Activated CD8-positive, alpha-beta memory T cell treated with anti-CD3 and anti-CD28 coated beads for 24 hours (primary cell): ENCODE data around the gene CELSR2.
"Not testable (repeated sequence)": the region's sequence is repeated elsewhere in the genome, so short reads cannot be mapped to it uniquely, and the experiment has no call there.

Source experiments
- DNase-seq: peaks from one replicate; pipeline ENCODE4 v3.0.0-alpha.2; 2020

The CELSR2 gene

DNA sequence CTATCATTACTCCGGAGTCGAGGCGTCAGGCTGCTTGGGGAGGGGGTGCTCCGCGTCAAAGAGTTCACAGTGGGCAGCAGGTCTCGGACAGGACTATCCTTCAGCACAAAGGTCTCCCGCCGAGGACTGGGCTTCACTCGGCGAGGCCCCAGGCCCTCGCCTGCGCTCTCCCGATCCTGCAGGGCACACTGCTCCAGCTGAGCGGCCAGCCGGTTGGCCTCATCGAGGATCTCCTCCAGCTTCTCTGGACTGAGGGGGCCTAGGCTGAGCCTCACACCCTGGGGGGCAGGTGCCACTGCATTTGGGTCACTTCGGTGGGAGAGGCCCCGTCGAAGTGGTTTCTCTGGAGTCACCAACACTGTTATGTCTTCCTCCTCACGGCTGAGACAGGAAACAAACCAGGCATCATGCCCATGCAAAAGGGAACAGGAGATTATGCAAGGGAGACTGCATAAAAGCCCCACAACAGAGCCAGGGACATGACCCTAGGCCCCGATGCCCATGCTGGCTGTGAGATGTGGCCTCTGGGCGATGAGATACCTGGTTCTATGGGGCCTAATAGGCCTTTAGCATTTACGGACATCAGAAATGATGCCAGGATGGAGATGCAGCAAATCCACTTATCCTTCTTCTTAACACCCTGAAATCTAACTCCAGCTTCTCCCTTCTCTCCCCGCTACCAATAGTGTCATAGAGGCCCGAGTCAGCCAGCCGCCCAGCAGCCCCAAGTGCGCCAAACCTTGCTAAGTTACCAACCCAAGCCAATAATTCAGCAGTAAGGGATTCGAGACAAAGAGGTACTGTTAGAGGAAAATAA, 32.5 kb downstream of the CELSR2 start:
- no peak for DNase-seq

- DNase-seq: no peak
Measured at GRCh38 chr1:109282497-109282951, 33.2 kb downstream of the CELSR2 start.

- DNase-seq: peak; percentile 96
Measured at GRCh38 chr1:109282952-109283747, 33.8 kb downstream of the CELSR2 start, which contains the start of gene PSRC1. PSRC1 (minus strand) TSS chr1:109283145.

- no peak for DNase-seq
Measured at GRCh38 chr1:109283748-109284600, 34.6 kb downstream of the CELSR2 start.

GRCh38 chr1:109286762-109287161, 37.4 kb downstream of the CELSR2 start:
- not testable (repeated sequence) for DNase-seq

DNA sequence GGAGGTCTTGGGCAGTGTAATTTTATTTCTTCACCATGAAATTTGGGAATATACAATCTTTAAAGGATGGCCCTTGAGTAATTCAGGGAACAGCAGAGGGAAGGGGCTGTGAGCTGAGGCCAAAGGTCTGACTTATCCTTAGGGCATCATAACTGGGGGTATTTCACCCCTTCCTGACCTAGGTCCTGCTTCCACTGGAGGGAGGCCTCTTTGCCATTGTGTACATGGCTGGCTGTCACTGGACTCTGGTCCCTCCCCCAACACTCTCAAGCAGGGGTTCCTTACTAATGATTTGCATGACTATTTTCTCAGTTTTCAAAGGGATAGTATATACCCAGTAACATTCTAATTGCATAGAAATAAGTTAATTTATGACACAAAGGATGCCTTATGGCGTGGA, 40.8 kb downstream of the CELSR2 start:
- no peak for DNase-seq

DNA sequence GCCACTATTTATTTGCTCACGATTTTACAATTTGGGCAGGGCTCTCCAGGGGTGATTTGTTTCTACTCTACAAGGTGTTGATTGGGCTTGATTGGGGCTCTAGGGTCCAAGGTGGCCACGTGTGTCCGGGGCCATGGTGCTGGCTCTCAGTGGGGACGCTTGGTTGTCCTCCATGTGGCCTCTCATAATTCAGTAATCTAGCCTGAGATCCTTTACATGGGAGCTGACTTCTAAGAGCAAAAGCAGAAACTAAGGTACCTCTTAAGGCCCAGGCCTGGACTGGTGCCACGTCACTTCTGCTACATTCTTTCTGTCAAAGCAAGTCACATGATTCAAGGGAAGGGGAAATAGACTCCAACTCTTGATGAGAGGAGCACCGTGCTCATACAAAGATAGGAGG, 41.7 kb downstream of the CELSR2 start:
- DNase-seq: no peak

DNA sequence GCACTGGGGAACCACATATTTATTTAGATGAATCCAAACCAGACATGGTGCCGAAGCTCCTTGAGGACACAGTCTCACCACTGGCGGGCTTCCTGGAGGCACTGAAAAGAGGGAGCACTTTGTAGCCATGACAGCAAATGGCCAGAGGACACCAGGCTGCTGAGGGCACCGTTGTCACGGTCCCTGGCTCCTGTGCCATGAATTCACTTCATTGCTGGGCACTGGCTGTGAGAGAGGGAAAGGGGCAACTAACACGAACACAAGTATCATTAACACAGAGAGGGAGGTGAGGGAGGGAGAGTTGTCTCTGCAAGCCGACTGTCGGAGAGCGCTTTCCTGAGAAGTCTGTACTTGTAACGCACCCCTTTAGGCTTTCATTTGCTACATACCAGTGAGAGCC, 43.0 kb downstream of the CELSR2 start:
- DNase-seq: no peak

GRCh38 chr1:109293026-109293425, 43.7 kb downstream of the CELSR2 start:
- DNase-seq: no peak

GRCh38 chr1:109294481-109294880, 45.1 kb downstream of the CELSR2 start:
- DNase-seq: no peak

DNA sequence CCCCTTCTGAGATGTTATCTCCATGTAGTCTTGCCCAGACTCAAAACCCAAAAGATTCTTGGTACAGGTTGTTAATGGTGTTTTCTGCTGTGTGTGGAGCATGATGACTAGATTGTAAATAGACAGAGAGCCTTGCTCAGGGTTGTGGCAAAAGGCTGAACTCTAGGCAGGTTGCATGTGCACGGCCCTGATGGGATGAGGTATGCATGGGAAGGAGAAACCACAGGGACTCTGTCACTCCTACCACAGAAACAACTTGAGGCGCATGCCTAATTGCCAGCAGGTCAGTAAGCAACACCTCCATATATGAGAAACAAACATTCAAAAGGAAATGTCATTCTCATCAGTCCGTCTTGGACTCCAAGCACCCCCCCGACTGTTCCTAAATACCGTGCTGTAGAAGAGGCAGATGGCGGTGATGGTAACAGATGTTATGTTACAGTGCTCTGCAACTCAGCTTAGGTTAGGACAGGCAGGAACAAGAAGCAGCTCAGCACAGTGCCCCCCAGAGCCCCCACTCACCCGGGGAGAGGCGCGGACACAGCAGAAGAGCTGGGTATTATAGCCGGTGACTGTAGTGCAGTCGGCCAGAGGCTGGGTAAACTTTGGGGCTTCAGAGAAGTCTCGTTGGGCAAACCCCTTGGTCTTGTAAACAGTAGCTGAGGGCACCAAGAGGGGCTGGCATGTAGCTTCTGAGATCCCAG, 46.5 kb downstream of the CELSR2 start:
- no peak for DNase-seq

DNA sequence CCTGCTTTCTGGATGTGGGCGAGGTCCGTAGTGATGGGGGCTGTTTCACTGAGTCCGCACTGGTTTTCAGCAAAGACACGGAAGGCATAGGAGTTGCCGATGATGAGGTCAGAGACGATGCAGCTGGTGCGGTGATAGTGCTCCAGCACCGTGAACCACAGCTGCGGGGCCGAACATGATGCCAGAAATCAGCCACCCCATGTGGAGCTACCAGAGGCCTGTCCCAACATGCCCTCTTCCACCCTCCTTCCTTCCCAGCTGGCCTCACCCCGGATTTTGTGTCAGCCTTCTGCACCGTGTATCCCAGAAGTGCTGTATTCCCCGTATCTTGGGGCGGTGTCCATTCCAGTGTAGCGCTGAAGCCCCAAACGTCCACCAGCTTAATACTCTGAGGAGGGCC, 47.4 kb downstream of the CELSR2 start:
- no peak for DNase-seq

DNA sequence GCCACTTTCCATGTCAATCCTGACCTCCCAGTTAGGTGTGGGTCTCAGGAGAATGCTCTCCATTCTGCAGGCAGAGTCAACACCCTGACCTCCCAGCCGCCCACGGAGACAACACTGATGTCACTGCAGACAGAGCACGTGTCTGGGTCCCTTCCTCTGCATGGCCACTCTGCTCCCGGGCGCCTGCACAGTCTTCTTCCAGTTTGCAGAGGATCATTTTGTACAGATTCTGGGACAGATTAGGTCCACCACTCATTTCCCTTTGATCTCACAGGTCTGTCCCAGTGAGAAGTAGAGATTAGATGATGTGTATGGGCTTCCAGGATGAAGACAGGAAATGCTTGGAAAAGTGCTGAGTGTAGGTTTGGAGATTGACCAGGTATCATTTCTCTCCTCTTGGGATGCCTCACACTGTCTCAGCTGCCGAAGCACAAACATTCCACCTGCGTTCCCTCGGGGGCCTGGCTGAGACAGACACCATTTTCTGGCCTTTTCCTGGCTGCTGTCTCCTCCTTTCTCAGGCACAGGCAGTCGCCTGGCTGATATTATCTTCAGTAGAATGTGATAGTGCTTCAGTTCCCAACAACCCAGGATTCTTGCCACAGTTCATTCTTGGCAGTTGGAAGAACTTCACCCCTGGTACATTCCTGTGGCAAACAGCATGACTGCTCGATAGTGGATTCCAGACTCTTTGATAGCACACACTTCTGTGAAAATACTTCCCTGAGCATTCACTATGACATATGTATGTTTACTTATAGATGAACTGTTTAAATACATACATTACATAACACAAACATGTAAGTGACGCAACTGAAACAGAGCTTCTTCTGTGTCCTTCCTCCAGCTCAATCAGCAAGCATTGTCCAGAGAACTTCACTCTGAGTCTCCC, 49.6 kb downstream of the CELSR2 start:
- no peak for DNase-seq

DNA sequence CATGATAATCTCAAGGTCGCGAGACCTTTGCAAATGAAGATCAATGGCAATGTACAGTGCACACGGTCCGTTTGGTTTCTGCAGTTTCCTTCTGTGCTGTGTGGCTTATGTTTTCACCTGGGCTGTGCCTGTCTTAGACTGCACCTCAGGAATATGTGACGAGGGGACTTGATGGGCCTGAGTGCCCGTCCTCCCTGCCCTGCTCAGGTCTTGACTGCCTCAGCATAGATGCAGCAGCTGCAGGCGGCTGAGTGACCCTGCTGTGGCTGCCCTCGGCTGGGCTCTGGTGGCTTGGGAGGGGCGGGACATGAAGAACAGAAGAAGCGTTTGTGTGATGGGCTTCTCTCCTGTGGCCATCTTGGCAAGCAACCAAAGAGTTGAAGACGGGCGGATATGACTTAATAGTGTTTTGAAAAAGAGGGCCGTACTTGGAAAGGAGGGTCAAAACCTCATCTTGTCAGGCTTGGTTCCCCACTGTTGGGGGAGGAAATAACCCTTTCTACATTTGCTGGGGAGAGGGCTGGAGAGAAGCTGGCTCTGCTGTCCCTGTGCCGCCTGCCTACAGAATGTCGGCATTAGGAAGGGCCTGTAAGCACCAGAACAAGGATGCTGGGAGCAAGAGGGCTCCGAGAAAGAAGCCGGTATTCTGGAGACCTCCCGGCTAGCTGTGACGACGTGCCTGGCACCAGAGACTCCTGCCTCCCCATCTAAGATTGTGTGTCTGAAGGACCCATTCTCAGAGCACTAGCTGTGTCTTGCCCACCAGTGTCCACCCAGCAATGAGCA, 50.4 kb downstream of the CELSR2 start:
- DNase-seq: no peak

- DNase-seq: no peak
Measured at GRCh38 chr1:109300650-109301151, 51.4 kb downstream of the CELSR2 start.

GRCh38 chr1:109301874-109302273, 52.5 kb downstream of the CELSR2 start:
- no peak for DNase-seq

DNA sequence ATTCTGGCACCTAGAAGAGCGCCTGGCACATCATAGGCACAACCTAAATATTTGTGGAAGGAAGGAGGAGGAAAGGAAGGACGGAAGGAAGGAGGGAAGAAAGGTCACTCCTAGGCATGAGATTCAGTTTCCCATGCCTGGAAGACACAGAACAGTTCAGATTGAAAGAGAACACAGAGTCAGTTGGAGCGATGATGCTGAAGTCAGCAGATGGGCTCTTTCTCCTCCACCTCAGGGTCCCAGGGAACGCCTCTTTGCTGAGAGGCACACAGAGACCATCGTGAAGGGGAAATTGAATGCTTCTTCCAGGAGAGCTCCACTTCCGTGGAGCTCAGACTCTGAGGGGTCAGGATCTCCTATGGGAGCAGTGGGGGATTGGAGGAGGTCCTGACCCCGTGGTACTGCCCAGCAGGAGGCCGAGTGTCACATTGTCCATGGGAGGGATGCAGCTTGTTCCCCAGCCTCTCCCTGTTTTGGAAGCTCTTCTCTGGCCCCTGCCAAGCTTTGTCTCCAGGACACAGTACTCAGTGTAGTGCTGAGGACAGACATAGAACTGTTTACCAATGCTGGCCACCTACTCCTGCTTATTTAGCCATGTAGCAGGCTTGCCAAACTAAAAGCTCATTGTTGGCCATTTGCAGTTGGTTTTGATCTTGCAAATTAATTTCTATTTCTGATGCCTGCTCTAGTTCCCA, 55.0 kb downstream of the CELSR2 start:
- no peak for DNase-seq

GRCh38 chr1:109305991-109306390, 56.7 kb downstream of the CELSR2 start:
- DNase-seq: not testable (repeated sequence)

DNA sequence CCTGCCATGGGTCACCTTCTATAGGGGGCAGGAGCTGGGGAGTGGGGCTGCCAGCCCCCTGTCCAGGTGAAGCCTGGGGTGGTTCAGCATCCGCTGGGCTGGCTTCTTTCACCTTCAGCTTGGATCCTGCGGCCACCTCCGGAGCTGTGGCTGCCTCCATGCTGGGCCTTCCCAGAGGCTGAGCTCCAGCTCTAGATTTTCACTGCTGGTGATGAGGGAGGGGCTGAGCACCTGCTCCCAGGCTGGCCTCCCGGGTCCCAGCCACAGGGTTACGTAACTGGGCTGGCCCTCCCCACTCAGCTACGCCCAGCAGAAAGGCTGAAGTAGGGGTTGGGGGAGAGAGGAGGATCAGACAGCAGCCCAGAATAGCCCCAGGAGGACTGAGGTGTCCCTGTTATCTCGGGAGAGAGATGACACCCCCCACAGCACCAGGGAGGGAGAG, 57.5 kb downstream of the CELSR2 start, which contains the start of gene MYBPHL:
TSS of gene MYBPHL (minus strand) at position 180 of the 442 bp plus-strand sequence. CDS start at position 160, 20 bp downstream.
- no peak for DNase-seq
